T-helper 2 cell (primary cell): Measurements from ENCODE around the gene SEPTIN11.

Source experiments
- DNase-seq, 5 experiments: peaks; one replicate each; pipeline versions ENCODE4 v3.0.0 to v3.0.0-alpha.2; 2012 to 2022

Gene SEPTIN11

GRCh38 chr4:76981644-76982043 lies 32.1 kb downstream of the SEPTIN11 start:
- DNase-seq = no peak

GRCh38 chr4:76982638-76983584 lies 33.4 kb downstream of the SEPTIN11 start:
- peak in 1 of 5 experiments; percentile 81 for DNase-seq

GRCh38 chr4:76984127-76984526 lies 34.6 kb downstream of the SEPTIN11 start:
- DNase-seq = peak in 2 of 5 experiments; percentile 35 to 78

GRCh38 chr4:76984788-76985211 lies 35.2 kb downstream of the SEPTIN11 start:
- DNase-seq = no peak

- DNase-seq = no peak
Measured at GRCh38 chr4:76987153-76987591, 37.6 kb downstream of the SEPTIN11 start.

GRCh38 chr4:76987685-76988084 lies 38.1 kb downstream of the SEPTIN11 start:
- DNase-seq = no peak

- peak in 4 of 5 experiments; percentile 24 to 92 (median 68) for DNase-seq
Measured at GRCh38 chr4:76989391-76990061, 40.0 kb downstream of the SEPTIN11 start.

- no peak for DNase-seq
Measured at GRCh38 chr4:76990288-76991080, 40.9 kb downstream of the SEPTIN11 start.

- DNase-seq = no peak
Measured at GRCh38 chr4:76991161-76991660, 41.7 kb downstream of the SEPTIN11 start.

GRCh38 chr4:76993787-76994641 lies 44.5 kb downstream of the SEPTIN11 start:
- DNase-seq = peak in 4 of 5 experiments; percentile 6 to 84 (median 52)

GRCh38 chr4:76995776-76996175 lies 46.2 kb downstream of the SEPTIN11 start:
- no peak for DNase-seq

- no peak for DNase-seq
Measured at GRCh38 chr4:76996445-76996844, 46.9 kb downstream of the SEPTIN11 start.

GRCh38 chr4:76997077-76997476 lies 47.5 kb downstream of the SEPTIN11 start:
- no peak for DNase-seq

- no peak for DNase-seq
Measured at GRCh38 chr4:76997532-76997931, 48.0 kb downstream of the SEPTIN11 start.

GRCh38 chr4:76998251-76998901 lies 48.8 kb downstream of the SEPTIN11 start:
- no peak for DNase-seq
